Left renal pelvis (tissue), 4 donors: ENCODE measurements around the gene WIPF2. TPM values are rescaled to one million over a fixed set of nuclear protein-coding genes. Genes with fewer than 3 reads are reported as not detected.
"Not testable (repeated sequence)": the region's sequence is repeated elsewhere in the genome, so short reads cannot be mapped to it uniquely, and the experiment has no call there.

ENCODE experiments used
- DNase-seq, 4 donors: peaks; one replicate each; pipeline ENCODE4 v3.0.0-alpha.2; 2013; ENCODE audit warnings: low read depth in 4 of 4, low spot score in 3 of 4
- polyA plus RNA-seq, 4 donors: library from polyadenylated mRNA; unstranded; fragments of 120-200 nt; gene quantifications; one replicate each; pipeline ENCODE4 v1.2.1, GENCODE V29; 2013; ENCODE audit not compliant: insufficient read length in 4 of 4

The WIPF2 gene
- polyA plus RNA-seq, 4 donors, result 19.8 to 32.2 (median 29.9) TPM

DNA sequence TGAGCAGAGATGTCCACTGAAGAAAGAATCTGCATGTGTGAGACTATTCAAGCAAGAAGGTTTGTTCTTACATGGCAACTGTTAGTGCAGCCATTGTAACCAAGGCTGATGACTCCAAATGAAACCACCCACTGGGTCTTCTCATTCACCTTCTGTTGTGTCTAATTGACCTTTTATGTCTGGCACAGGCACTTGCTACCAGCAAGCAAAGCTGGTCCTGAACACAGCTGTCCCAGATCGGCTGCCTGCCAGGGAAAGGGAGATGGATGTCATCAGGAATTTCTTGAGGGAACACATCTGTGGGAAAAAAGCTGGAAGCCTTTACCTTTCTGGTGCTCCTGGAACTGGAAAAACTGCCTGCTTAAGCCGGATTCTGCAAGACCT lies 72.2 kb downstream of the WIPF2 start:
- no peak for DNase-seq

DNA sequence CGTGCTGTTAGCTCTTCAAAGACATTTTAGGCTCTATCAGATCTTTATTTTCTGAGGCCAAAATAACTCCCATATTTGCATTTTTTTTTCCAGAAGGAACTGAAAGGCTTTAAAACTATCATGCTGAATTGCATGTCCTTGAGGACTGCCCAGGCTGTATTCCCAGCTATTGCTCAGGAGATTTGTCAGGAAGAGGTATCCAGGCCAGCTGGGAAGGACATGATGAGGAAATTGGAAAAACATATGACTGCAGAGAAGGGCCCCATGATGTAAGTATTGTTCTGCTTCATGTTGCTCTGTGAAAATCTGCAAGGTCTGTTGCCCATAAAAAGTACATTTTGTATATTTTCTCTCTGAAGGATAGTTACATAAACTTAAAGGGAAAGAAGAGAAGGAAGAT lies 74.3 kb downstream of the WIPF2 start:
- DNase-seq, result no peak

DNA sequence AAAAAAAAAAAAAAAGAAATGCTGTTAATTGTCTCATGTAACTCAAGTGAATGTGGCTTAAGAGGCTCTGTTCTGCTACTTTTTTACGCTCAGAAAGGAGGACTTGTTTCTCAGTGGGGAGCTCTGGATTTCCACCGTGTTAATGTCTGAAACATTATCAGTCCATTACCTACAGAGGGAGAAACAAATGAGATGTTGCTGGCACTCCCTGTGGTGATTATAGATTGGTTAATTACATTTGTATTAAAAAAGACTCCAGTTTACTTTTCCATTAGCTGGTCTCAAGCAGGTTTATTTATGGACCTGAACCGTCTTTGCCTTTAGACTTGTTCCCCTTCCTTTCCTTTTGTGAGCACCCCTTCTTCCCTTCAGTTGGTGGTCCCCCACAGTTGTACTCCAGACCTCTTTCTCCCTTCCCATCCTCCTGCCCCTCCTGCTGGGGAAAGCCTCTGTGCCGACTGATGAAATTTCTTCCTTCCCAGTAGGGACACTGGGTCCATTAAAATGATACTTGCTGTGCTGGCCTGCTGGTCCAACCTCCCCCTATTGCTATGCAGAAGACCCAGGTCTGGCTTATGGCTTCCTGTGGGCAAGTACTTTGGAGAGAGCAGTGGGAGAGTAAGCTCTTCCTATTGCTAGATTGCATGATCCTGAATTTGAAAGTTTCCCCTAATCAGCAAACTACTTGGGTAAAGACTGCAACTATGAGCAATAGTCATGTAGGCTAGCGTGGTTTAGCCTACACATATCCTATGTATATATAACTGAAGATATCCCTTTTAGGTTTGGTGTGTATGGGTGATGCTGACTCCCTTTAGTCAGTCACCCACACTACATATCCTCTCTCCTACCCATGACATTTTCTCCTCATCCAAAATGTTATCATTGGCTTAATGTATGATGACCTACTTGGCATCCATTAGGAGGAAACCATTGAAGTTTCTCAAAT lies 76.7 kb downstream of the WIPF2 start:
- DNase-seq, result no peak

DNA sequence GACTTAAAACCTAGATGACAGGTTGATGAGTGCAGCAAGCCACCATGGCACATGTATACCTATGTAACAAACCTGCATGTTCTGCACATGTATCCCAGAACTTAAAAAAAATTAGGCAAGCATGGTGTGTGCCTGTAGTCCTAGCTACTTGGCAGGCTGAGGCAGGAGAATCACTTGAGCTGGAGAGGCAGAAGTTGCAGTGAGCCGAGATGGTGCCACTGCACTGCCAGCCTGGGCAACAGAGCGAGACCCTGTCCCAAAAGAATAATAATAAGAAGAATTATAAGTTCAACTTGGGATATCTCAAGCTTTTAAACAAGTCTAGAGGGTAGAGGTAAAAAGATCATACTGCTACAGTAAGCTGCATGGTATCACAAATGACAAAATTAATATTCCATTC lies 78.4 kb downstream of the WIPF2 start:
- DNase-seq, result no peak

DNA sequence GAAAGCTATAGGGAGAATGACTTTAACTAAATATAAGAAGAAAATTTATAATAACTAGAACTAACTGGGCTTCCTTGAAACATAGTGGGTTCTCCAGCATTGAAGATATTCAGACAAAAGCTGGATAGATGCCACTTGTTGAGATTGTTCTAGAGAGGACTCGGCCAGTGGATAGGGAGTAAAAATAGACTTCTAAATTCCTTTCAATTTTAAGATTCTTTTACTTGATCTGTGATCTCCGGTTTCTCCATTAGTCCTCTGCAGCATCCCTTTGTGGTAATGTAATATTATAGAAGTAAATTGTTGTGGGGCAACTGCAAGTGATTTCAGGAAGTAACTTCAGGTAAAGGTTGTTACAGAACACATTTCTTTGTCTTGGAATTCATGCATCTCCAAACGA lies 79.6 kb downstream of the WIPF2 start:
- DNase-seq, result no peak

DNA sequence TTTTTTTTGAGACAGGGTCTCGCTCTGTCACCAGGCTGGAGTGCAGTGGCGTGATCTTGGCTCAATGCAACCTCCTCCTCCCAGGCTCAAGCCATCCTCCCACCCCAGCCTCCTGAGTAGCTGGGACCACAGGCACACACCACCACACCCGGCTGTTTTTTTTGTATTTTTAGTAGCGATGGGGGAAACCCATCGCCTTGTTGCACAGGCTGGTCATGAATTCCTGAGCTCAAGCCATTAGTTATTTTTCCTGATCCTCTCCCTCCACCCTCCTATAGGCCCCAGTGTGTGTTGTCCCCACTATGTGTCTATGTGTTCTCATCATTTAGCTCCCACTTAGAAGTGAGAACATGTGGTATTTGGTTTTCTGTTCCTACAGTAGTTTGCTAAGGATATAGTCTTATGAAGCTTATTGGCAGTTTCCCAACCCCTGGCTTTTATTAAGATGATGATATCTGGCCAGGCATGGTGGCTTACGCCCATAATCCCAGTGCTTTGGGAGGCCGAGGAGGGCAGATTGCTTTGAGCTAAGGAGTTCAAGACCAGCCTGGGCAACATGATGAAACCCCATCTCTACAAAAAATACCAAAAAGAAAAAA lies 80.2 kb downstream of the WIPF2 start:
- DNase-seq, result not testable (repeated sequence)

DNA sequence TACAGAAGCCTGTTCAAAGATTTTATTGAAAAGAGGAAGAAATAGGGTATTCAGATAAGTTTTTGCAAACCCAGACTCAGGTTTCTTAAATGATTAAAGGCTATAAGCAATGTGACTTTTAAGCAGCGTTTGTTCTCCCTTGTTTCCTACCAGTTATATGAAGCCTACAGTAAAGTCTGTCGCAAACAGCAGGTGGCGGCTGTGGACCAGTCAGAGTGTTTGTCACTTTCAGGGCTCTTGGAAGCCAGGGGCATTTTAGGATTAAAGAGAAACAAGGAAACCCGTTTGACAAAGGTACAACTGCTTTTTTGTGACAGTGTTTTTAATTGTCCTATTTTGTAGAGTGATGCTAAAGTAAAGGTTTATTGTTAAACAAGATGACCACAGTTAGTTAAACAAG lies 82.2 kb downstream of the WIPF2 start:
- no peak for DNase-seq

DNA sequence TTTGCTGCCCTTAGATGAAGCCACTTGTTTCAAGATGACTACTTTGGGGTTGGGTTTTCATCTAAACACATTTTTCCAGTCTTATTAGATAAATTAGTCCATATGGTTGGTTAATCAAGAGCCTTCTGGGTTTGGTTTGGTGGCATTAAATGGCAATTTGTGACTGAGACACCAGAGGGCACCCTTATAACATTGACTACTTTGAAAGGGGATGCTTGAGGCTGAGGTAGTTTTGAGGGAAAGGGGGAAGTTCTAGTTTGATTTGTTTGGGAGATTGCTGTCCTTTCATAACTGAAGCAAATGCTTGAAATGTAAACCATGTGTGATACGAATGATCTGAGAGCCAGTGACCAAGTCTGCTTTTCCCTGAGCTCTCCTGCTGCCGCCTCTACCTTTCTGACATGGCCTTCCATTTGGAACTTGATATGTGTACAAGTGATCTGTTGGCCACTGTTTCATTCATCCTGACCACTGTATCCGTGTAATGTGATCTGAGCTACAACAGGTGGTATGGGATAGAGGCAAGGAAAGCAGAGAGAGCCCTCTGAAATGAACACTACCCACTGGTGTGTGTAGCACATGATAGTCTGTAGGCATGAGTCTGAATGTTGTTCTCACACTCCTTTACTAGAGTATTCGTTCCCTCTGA lies 84.0 kb downstream of the WIPF2 start:
- no peak for DNase-seq

DNA sequence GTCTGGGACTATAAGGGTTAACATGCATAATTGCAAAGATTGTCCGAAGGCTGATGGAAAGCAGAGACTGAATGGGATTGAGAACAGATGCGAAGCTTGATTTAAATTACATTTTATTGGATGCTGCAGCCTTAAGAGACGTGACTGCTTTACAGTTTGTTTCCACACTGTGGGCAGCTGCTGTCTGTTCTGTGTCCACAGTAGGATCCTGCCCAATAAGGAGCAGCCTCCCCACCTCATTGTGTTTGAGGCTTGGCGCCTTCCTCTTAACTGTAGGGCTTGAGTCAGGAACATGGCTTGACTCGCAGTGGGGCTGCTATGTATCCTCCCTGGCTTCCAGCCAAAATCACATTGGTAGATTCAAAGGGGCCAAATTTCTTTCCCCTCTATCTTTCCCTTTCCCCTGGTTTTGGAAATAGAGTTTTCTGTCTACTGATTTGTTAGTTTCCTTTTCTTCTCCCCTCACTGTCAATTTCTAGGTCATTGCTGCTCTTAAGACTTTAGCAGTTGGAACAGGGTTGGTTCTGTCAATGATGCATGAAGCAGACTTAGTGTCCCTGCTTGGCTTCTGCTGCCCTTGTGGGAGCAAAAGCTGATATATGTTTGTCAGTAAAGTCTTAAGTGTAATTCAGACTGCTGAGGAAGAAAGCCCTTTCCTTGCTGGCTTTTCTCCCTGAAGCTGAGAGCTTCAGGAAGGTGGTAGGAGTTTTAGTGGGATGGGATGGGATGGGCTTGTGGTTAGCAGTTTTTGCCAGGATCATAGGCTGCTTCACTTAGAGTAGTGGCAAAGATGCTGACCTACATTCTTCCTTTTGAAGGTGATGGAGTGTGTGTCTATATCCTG lies 84.8 kb downstream of the WIPF2 start:
- DNase-seq, result no peak

DNA sequence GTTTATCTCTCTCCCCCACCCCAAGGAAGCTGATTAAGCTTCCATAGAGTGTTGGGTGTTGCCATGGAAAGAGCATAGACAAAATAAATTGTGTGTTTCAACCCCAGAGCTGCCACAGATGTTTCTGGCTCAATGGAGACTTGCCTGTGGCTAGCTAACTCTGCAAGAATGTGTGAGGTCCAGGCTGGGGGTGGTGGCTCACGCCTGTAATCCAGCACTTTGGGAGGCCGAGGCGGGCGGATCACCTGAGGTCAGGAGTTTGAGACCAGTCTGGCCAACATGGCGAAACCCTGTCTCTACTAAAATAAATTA lies 85.4 kb downstream of the WIPF2 start:
- not testable (repeated sequence) for DNase-seq

DNA sequence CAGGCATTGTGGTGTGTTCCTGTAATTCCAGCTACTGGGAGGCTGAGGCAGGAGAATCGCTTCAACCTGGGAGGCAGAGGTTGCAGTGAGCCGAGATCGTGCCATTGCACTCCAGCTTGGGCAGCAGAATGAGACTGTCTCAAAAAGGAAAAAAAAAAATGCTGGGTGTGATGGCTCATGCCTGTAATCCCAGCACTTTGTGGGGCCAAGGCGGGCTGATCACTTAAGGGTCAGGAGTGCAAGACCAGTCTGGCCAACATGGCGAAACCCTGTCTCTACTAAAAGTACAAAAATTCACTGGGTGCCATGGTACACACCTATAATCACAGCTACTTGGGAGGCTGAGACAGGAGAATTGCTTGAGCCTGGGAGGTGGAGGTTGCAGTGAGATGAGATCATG lies 85.8 kb downstream of the WIPF2 start:
- DNase-seq, result not testable (repeated sequence)

DNA sequence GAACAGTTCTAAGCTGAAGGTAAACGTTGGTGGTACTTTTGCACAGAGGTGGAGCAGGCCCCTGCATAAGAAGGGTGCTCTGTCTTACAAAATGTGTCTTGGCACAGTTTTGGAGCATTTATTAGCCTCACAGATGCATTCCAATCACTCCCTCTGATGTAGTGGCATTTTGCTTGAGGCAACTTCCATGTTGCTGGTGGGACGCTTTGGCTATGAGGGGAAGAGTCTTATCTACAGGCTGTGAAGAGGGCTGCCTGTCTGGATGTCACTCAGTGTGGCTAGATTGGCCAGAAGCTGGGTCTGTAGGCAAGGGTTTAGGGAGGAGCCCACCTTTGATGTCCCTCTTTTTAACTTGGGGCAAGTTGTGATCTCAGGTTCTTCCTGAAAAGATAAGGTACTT lies 87.3 kb downstream of the WIPF2 start:
- DNase-seq, result no peak

DNA sequence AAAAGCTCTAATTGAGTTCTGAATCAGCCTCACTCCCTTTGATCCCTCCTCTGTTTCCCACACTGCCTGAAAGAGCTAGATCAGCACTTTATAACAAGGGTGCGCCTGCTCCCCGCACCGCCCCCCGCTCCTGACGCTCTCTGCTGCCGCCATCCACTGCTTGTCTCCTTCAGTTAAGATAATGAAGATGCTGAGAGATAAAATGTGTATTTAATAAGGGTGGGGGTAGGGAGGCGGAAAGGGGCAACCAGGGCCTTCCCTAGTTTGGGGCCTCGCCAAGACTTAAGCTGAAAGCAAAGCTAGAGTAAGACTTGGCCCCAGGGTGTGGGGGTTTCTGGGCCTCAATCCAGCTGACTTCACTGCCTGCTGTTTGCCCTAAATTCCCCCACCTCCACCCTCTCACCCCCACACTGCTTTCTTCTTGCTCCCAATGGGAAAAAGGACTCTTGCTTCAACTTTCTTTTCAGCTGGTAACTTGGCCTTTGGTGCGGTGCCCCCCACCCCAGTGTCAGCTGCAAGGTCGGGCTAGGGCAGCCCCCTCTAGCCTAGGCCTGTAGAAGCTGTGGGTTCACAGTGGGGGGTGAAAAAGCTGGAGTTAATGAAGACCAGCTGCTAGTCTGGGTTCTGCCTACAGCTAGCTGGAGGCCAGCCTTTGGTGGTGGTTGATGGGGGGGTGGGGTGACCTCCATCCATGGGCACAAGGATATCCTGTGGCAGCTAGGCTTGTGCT lies 88.1 kb downstream of the WIPF2 start:
- no peak for DNase-seq

DNA sequence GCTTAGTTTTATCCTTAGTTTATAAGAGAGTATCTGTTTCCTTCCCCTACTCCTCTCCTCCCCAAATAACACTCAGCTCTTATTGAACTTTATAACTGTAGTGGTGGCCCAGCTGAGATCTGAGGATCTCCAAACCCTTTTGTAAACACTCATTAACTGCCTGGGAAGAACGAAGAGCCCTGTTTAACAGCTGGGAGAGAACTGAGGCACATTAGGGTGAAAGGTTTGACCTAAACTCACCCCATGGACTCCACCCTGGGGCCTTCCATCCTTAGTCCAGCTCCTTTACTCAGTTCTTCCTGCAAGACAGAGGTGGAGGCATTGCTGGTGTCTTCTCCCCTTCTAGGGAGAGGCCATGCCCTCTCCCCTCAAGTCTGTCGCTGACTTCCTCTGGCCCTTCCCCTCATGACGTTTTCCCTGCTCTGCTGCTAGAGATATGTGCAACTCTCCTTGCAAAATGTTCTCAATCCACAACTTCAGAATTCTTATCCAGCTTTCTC lies 88.7 kb downstream of the WIPF2 start:
- no peak for DNase-seq

DNA sequence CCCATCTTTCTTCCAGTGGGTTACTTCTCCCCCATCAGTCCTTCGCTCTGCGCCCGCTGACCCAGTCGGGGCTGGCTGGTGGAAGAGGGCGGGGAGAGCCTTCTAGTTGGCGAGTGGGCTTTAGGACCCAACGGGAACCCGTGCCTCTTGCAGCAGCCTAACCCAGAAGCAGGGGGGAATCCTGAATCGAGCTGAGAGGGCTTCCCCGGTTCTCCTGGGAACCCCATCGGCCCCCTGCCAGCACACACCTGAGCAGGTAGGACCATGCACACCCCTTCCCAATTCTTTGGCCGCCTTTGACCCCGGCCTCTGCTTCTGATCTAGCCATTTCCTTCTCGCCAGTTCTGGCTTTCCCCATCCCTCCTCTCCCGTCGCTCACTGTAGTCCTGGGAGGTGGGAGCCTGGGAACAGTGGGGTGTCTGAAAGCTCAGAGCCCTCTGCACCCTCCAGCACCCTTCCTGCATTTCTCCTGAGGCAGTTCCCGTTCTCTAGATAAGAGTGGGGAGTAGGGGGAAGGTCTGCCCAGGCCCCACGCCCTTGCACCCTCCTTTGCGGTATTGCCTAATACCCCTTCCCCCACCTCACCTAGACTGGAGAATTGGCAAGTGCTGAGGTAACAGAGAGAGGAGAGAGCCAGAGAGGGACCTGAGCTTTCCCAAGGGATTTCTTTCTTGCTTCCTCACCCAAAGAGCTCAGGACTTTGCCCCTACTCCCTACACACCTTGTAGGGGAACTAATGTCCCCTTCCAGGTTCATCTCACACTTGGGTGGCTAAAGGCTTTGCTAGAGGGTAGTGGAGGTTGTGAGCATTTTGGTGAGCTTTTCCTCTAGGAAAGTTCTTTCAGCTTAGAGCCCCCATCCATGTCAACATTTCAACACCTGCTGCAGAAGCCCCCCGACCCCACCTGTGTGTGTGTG lies 90.2 kb downstream of the WIPF2 start, which contains the start of gene RARA:
TSS of gene RARA (plus strand) at position 150 of the 918 bp plus-strand sequence. CDS start 22,039 bp downstream, outside the sequence.
- no peak for DNase-seq

DNA sequence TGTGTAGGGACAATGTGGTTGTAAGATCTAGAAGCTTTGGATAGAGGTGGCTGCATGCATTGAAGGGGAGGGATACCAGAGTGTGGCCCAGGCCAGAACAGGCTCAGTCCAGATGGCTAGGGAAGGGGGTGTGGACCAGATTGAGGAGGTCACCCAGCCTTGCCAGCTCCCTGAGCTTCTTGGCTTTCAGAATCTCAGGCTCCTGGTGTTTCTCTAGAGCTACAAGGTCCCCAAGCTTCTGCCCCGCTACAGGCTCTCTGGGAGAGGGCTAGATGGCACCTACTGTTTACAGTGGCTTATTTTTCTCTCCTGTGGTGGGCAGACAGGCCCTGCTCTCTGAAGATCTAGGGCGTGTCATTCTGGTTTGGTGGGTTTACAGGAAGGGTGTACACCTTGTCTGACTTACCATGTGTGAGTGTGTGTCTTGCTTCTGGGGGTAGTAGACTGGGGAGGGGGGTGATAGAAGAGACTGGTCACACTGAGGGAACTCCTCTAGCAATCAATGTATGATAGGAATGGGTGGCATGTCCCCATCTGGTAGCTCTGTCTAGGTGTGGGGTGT lies 90.9 kb downstream of the WIPF2 start:
- no peak for DNase-seq

DNA sequence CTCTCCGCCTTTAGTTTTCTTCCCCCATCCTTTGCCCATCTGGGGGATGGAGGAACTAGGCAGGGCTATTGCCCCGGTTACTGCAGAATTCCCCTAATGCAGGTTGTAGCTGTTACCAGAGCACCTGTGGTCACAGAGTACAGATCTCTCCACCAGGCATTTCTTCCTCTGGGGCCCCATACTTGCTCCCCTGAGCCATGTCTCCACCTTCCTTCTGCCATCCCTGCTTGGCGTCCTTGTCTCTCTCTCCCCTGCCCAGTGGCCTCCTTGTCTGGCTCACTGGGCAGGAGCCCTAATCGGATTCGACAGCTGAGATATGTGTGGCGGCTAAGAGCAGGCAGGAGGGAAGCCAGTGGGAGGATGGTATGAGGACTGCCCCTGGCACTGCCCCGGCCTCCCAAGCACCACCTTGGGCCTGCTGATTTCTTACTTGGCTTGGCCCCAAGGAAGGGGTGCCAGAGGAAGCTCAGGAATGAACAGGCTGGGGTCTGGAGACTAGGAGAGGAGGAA lies 91.8 kb downstream of the WIPF2 start:
- no peak for DNase-seq

DNA sequence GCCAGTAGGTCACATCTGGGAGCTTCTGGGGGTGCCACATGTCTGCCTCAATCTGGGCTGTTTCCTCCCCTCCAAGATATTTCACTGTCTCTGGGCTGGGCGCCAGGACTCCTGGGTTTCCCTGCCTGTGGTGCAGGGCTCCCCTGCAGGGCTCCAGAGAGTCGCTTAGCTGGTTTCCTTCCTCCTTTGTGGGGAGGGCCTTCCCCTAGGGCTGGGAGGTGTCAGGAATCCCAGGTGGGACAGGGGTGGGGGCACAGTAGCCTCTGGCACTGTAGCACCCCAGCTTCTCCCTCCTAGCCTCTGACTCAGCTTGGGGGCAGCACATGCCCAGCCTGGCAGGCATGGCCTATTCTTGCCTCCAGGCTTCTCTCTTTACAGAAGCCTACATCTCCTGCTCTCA lies 92.5 kb downstream of the WIPF2 start:
- DNase-seq, result no peak
